Hematopoietic multipotent progenitor cell treated with erythropoietin and hydrocortisone succinate and interleukin-3 and kit ligand, for 8 days (in vitro differentiated cells): Measurements from ENCODE around the gene GALP.
"Not testable (repeated sequence)": the region's sequence is repeated elsewhere in the genome, so short reads cannot be mapped to it uniquely, and the experiment has no call there.

Experiments used
- DNase-seq: peaks from one replicate; pipeline ENCODE4 v3.0.0-alpha.2; 2015

Gene GALP

GRCh38 chr19:56175861-56176307, at the start of gene GALP:
Gene GALP, plus strand, starts transcription at chr19:56176008. Its CDS starts 1,101 bp downstream, at chr19:56177109.
- DNase-seq, result not testable (repeated sequence)

GRCh38 chr19:56126983-56127780, 48.6 kb upstream of the GALP start:
- peak; percentile 41 for DNase-seq

GRCh38 chr19:56130006-56130405, 45.8 kb upstream of the GALP start:
- DNase-seq, result no peak

GRCh38 chr19:56131651-56132050, 44.2 kb upstream of the GALP start:
- no peak for DNase-seq

GRCh38 chr19:56132316-56132822, 43.4 kb upstream of the GALP start:
- no peak for DNase-seq

- DNase-seq, result peak; percentile 56
Observed at GRCh38 chr19:56133858-56134653, 41.8 kb upstream of the GALP start.

GRCh38 chr19:56134654-56134921, 41.2 kb upstream of the GALP start:
- no peak for DNase-seq

GRCh38 chr19:56136362-56136761, 39.4 kb upstream of the GALP start:
- no peak for DNase-seq

- DNase-seq, result no peak
Observed at GRCh38 chr19:56137405-56137804, 38.4 kb upstream of the GALP start.

GRCh38 chr19:56138069-56138468, 37.7 kb upstream of the GALP start:
- DNase-seq, result no peak

GRCh38 chr19:56139847-56140582, 35.8 kb upstream of the GALP start:
- peak; percentile 61 for DNase-seq

- peak; percentile 99 for DNase-seq
Observed at GRCh38 chr19:56140583-56141416, 35.0 kb upstream of the GALP start, which contains the start of gene ZNF444. Gene ZNF444, plus strand, starts transcription at chr19:56141287. Its CDS starts 5,625 bp downstream, at chr19:56146912.

- peak; percentile 27 for DNase-seq
Observed at GRCh38 chr19:56141417-56141993, 34.3 kb upstream of the GALP start.

- DNase-seq, result no peak
Observed at GRCh38 chr19:56142087-56142787, 33.6 kb upstream of the GALP start.

- no peak for DNase-seq
Observed at GRCh38 chr19:56142897-56143434, 32.8 kb upstream of the GALP start.

- peak; percentile 64 for DNase-seq
Observed at GRCh38 chr19:56144376-56144775, 31.4 kb upstream of the GALP start.

- DNase-seq, result no peak
Observed at GRCh38 chr19:56144831-56145230, 31.0 kb upstream of the GALP start.

- no peak for DNase-seq
Observed at GRCh38 chr19:56145698-56146097, 30.1 kb upstream of the GALP start.

- no peak for DNase-seq
Observed at GRCh38 chr19:56146904-56147303, 28.9 kb upstream of the GALP start.

GRCh38 chr19:56147307-56147706, 28.5 kb upstream of the GALP start:
- no peak for DNase-seq

- no peak for DNase-seq
Observed at GRCh38 chr19:56148096-56148495, 27.7 kb upstream of the GALP start.
